HCT116 (cell line): ENCODE measurements around the gene RGPD3.
"Not testable (repeated sequence)": the region's sequence is repeated elsewhere in the genome, so short reads cannot be mapped to it uniquely, and the experiment has no call there.

Experiments used
- CEBPB ChIP-seq: IDR thresholded peaks from 2 replicates; pipeline ENCODE4 v1.6.1; 2012; ENCODE audit warnings: low read depth
- CTCF ChIP-seq, 3 experiments: fragments of 200-600 bp in 1 of 3; sonication (generic) in 1 of 3; IDR thresholded peaks in 2 of 3; conservative IDR thresholded peaks in 1 of 3; 2 replicates each; pipeline ENCODE4 v1.5.1; 2012 to 2017; ENCODE audit warnings: low read depth in 2 of 3, low read length in 2 of 3, antibody characterized with exemption in 1 of 3, borderline replicate concordance in 1 of 3, control low read depth in 1 of 3, mild to moderate bottlenecking in 1 of 3, mixed read lengths in 1 of 3, mixed run types in 1 of 3, moderate library complexity in 1 of 3; ENCODE audit not compliant: insufficient read depth in 1 of 3
- EZH2 ChIP-seq: fragments of 200-600 bp; sonication (generic); IDR thresholded peaks from 2 replicates; pipeline ENCODE4 v1.6.1; 2017; ENCODE audit warnings: antibody characterized with exemption, mixed run types
- FOSL1 ChIP-seq: IDR thresholded peaks from 2 replicates; pipeline ENCODE4 v1.6.1; 2012; ENCODE audit warnings: low read depth
- JUND ChIP-seq: IDR thresholded peaks from 2 replicates; pipeline ENCODE4 v1.6.1; 2012
- POLR2A ChIP-seq: IDR thresholded peaks from 2 replicates; pipeline ENCODE4 v1.7.0; 2011; ENCODE audit warnings: borderline replicate concordance; ENCODE audit not compliant: insufficient read depth, insufficient read length; ENCODE audit errors: extremely low read depth
- REST ChIP-seq: IDR thresholded peaks from 2 replicates; pipeline ENCODE4 v1.6.1; 2012; ENCODE audit warnings: low read depth
- TCF7L2 ChIP-seq: IDR thresholded peaks from 2 replicates; pipeline ENCODE4 v1.7.0; 2011; ENCODE audit warnings: borderline replicate concordance, inconsistent platforms; ENCODE audit not compliant: insufficient read depth, insufficient read length; ENCODE audit errors: extremely low read depth
- YY1 ChIP-seq: IDR thresholded peaks from 2 replicates; pipeline ENCODE4 v1.6.1; 2011; ENCODE audit warnings: low read length, low read depth, moderate library complexity, mild to moderate bottlenecking; ENCODE audit not compliant: insufficient replicate concordance; ENCODE audit errors: extremely low read depth

- not testable (repeated sequence) for TF ChIP-seq REST; CTCF (IDR thresholded peaks at IDR 0.05 in 2 of 3, conservative IDR thresholded peaks at IDR 0.05 in 1 of 3; ENCODE audit: borderline replicate concordance in 1 of 3, insufficient read depth in 1 of 3, low read depth in 2 of 3, low read length in 2 of 3); YY1; POLR2A; JUND; EZH2; TCF7L2; CEBPB; FOSL1
Observed at GRCh38 chr2:106504192-106504591, 36.0 kb upstream of the RGPD3 start.
